ENCODE data around the gene NDUFAF2. TPM values are rescaled to one million over a fixed set of nuclear protein-coding genes. Genes with fewer than 3 reads are reported as not detected.
"Not testable (repeated sequence)": the region's sequence is repeated elsewhere in the genome, so short reads cannot be mapped to it uniquely, and the experiment has no call there.

NDUFAF2 gene
- total and polyA plus RNA-seq, 4 donors = 12.2 to 68.8 (median 29.8) TPM

DNA sequence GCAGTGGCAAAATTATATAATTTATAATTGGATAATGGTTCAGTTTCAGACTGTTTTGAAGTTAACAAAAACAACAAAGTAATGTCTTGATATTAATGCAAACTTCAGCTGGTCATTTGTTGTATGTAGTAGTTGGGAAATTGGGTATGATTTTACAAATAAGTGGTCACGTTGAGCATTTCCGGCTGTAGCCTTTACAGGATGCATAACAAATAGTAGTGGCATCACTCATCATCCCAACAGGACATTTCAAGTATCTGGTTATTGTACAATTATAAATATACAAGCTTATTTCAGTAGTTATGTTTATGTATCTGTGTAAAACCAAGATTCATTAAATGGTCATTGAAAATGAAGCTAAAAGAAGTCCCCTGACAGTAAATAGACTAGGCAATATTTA, 144.3 kb downstream of the NDUFAF2 start:
- no peaks in the 10 kb centered on the region for H3K27me3 ChIP-seq (ENCODE audit: control insufficient read depth in 3 of 3, insufficient read depth in 3 of 3, low read length in 2 of 3)
- no peak overlapping the region for H3K27ac ChIP-seq (ENCODE audit: low read depth in 1 of 2, low read length in 1 of 2)
- no peak for ATAC-seq (ENCODE audit: insufficient read depth, low FRiP score)
- no peak overlapping the region for H3K9ac ChIP-seq (ENCODE audit: insufficient read depth in 1 of 2, low read length in 2 of 2)
- no peaks in the 10 kb centered on the region for H3K4me1 ChIP-seq (ENCODE audit: control insufficient read depth in 5 of 5, insufficient read depth in 5 of 5, low read length in 5 of 5)
- no peak overlapping the region for H3K4me3 ChIP-seq
- no peak for DNase-seq
- 58 to 78% methylated on average over 2 of the region's 2 CpGs for WGBS, 2 donors
- TF ChIP-seq, protein P1, sequence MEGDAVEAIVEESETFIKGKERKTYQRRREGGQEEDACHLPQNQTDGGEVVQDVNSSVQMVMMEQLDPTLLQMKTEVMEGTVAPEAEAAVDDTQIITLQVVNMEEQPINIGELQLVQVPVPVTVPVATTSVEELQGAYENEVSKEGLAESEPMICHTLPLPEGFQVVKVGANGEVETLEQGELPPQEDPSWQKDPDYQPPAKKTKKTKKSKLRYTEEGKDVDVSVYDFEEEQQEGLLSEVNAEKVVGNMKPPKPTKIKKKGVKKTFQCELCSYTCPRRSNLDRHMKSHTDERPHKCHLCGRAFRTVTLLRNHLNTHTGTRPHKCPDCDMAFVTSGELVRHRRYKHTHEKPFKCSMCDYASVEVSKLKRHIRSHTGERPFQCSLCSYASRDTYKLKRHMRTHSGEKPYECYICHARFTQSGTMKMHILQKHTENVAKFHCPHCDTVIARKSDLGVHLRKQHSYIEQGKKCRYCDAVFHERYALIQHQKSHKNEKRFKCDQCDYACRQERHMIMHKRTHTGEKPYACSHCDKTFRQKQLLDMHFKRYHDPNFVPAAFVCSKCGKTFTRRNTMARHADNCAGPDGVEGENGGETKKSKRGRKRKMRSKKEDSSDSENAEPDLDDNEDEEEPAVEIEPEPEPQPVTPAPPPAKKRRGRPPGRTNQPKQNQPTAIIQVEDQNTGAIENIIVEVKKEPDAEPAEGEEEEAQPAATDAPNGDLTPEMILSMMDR (IDR thresholded peaks at IDR 0.05; ENCODE audit: control extremely low read depth, extremely low read depth) = no peak
- peaks cover 0 to 5% (median 0%) of the 10 kb centered on the region in 4 donors for H3K9me3 ChIP-seq (ENCODE audit: control insufficient read depth in 4 of 4, insufficient read depth in 3 of 4, low read length in 3 of 4)
- H3K36me3 ChIP-seq (ENCODE audit: control insufficient read depth in 4 of 4, insufficient read depth in 4 of 4, low read length in 4 of 4) = no peaks in the 10 kb centered on the region

GRCh38 chr5:61093046-61093771, 148.2 kb downstream of the NDUFAF2 start:
- not testable (repeated sequence) for DNase-seq; H3K9me3 ChIP-seq (ENCODE audit: control insufficient read depth in 4 of 4, insufficient read depth in 3 of 4, low read length in 3 of 4); H3K27ac ChIP-seq (ENCODE audit: low read depth in 1 of 2, low read length in 1 of 2); H3K9ac ChIP-seq (ENCODE audit: insufficient read depth in 1 of 2, low read length in 2 of 2); ATAC-seq (ENCODE audit: insufficient read depth, low FRiP score); H3K4me3 ChIP-seq; H3K27me3 ChIP-seq (ENCODE audit: control insufficient read depth in 3 of 3, insufficient read depth in 3 of 3, low read length in 2 of 3); H3K4me1 ChIP-seq (ENCODE audit: control insufficient read depth in 5 of 5, insufficient read depth in 5 of 5, low read length in 5 of 5); H3K36me3 ChIP-seq (ENCODE audit: control insufficient read depth in 4 of 4, insufficient read depth in 4 of 4, low read length in 4 of 4)
- WGBS, 2 donors = 97 to 98% methylated on average over 5 of the region's 5 CpGs

GRCh38 chr5:61097465-61097864, 152.5 kb downstream of the NDUFAF2 start:
- Histone ChIP-seq H3K36me3 (ENCODE audit: control insufficient read depth in 4 of 4, insufficient read depth in 4 of 4, low read length in 4 of 4) (peaks cover 0 to 3% (median 0%) of the 10 kb centered on the region in 4 donors), H3K27me3 (ENCODE audit: control insufficient read depth in 3 of 3, insufficient read depth in 3 of 3, low read length in 2 of 3) (no peaks in the 10 kb centered on the region), H3K9me3 (ENCODE audit: control insufficient read depth in 4 of 4, insufficient read depth in 3 of 4, low read length in 3 of 4) (no peaks in the 10 kb centered on the region), H3K9ac (ENCODE audit: insufficient read depth in 1 of 2, low read length in 2 of 2) (no peak overlapping the region), H3K27ac (ENCODE audit: low read depth in 1 of 2, low read length in 1 of 2) (no peak overlapping the region), H3K4me1 (ENCODE audit: control insufficient read depth in 5 of 5, insufficient read depth in 5 of 5, low read length in 5 of 5) (no peaks in the 10 kb centered on the region), H3K4me3 (no peak overlapping the region)
- DNase-seq (no peak), ATAC-seq (ENCODE audit: insufficient read depth, low FRiP score) (no peak)
- TF ChIP-seq, protein P1 (IDR thresholded peaks at IDR 0.05; ENCODE audit: control extremely low read depth, extremely low read depth) = no peak
- 97 to 98% methylated on average over 2 of the region's 2 CpGs for WGBS, 2 donors

- Histone ChIP-seq H3K4me3 (no peak overlapping the region), H3K27me3 (ENCODE audit: control insufficient read depth in 3 of 3, insufficient read depth in 3 of 3, low read length in 2 of 3) (no peaks in the 10 kb centered on the region), H3K9ac (ENCODE audit: insufficient read depth in 1 of 2, low read length in 2 of 2) (no peak overlapping the region), H3K4me1 (ENCODE audit: control insufficient read depth in 5 of 5, insufficient read depth in 5 of 5, low read length in 5 of 5) (no peaks in the 10 kb centered on the region), H3K36me3 (ENCODE audit: control insufficient read depth in 4 of 4, insufficient read depth in 4 of 4, low read length in 4 of 4) (peaks cover 0 to 3% (median 0%) of the 10 kb centered on the region in 4 donors), H3K9me3 (ENCODE audit: control insufficient read depth in 4 of 4, insufficient read depth in 3 of 4, low read length in 3 of 4) (no peaks in the 10 kb centered on the region), H3K27ac (ENCODE audit: low read depth in 1 of 2, low read length in 1 of 2) (no peak overlapping the region)
- ATAC-seq (ENCODE audit: insufficient read depth, low FRiP score) (no peak), DNase-seq (no peak)
- WGBS, 2 donors = 88 to 97% methylated on average over 1 of the region's 1 CpG
- TF ChIP-seq, protein P1 (IDR thresholded peaks at IDR 0.05; ENCODE audit: control extremely low read depth, extremely low read depth) = no peak
These were observed 153.4 kb downstream of the NDUFAF2 start for GRCh38 chr5:61098251-61098995.

Data from lung (tissue), 12 donors.